ENCODE data around the gene AR.

The AR gene

GRCh38 chrX:67731061-67731460, 187.2 kb downstream of the AR start:
- no peak for DNase-seq

GRCh38 chrX:67732864-67733263, 189.0 kb downstream of the AR start:
- no peak for DNase-seq

GRCh38 chrX:67734111-67734753, 190.4 kb downstream of the AR start:
- DNase-seq: no peak

- DNase-seq: no peak
These were observed 205.7 kb downstream of the AR start for GRCh38 chrX:67749536-67749935.

- DNase-seq: no peak
These were observed 206.9 kb downstream of the AR start for GRCh38 chrX:67750694-67751093.

- DNase-seq: no peak
These were observed 215.2 kb downstream of the AR start for GRCh38 chrX:67759018-67759417.

GRCh38 chrX:67777148-67777547, 233.3 kb downstream of the AR start:
- no peak for DNase-seq

GRCh38 chrX:67779099-67779498, 235.3 kb downstream of the AR start:
- DNase-seq: no peak

Data from activated T-cell treated with anti-CD3 and anti-CD28 coated beads for 4 hours (primary cell).